Vagina (tissue), 2 donors: ENCODE results near the gene HPCAL1.

Source experiments
- POLR2A ChIP-seq, 2 donors: fragments of 450-650 bp; IDR thresholded peaks; one replicate each; pipeline ENCODE4 v1.6.1; 2017; ENCODE audit warnings: antibody characterized with exemption in 2 of 2, mild to moderate bottlenecking in 2 of 2, moderate library complexity in 2 of 2
- TF ChIP-seq, protein P1 (sequence below), 3 experiments: fragments of 450-650 bp in 2 of 3; fragments of 200-600 bp in 1 of 3; sonication (generic) in 1 of 3; IDR thresholded peaks; one replicate each; pipeline ENCODE4 v1.5.1; 2017 to 2019; ENCODE audit warnings: antibody characterized with exemption in 3 of 3, mild to moderate bottlenecking in 2 of 3, moderate library complexity in 2 of 3

DNA sequence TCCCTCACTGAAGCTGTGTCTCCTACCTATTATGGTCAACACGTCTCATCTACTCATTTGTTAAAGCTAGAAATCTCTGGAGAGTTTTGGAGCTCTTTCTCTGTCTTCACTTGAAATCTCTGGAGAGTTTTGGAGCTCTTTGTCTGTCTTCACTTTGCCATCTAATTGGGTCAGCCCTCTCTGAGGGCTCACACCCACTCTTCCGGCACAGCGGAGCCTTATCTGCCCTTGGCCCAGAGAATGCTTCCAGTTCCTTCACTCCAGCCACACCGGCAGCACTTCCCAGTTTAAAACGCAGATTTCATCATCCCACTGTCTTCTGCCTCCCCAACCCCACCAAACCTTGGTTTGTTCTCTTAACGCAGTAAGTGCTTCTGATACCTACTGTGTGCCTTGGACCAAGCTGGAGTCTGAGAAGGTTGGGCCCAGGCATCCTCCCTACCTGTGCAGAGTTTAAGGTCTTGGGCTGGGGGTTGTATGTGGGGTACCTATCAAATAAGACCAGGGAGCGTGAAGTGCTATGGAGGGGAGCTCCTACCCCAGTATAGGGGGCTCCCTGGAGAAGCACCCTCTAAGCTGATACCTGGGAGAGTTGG, 5.0 kb downstream of the HPCAL1 start:
- TF ChIP-seq, protein P1, sequence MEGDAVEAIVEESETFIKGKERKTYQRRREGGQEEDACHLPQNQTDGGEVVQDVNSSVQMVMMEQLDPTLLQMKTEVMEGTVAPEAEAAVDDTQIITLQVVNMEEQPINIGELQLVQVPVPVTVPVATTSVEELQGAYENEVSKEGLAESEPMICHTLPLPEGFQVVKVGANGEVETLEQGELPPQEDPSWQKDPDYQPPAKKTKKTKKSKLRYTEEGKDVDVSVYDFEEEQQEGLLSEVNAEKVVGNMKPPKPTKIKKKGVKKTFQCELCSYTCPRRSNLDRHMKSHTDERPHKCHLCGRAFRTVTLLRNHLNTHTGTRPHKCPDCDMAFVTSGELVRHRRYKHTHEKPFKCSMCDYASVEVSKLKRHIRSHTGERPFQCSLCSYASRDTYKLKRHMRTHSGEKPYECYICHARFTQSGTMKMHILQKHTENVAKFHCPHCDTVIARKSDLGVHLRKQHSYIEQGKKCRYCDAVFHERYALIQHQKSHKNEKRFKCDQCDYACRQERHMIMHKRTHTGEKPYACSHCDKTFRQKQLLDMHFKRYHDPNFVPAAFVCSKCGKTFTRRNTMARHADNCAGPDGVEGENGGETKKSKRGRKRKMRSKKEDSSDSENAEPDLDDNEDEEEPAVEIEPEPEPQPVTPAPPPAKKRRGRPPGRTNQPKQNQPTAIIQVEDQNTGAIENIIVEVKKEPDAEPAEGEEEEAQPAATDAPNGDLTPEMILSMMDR (IDR thresholded peaks at IDR 0.05): no peak
- no peak for TF ChIP-seq POLR2A (IDR thresholded peaks at IDR 0.05)
